Activated effector memory CD4-positive, alpha-beta T cell treated with anti-CD3 and anti-CD28 coated beads, Interleukin-2, amount 50 U/mL, for 16 hours (primary cell): ENCODE results near the gene N4BP3.
"Not testable (repeated sequence)": the region's sequence is repeated elsewhere in the genome, so short reads cannot be mapped to it uniquely, and the experiment has no call there.

ENCODE experiments used
- DNase-seq: peaks from one replicate; pipeline ENCODE4 v3.0.0-alpha.2; 2020

Gene N4BP3

GRCh38 chr5:178113141-178113787 is at the start of gene N4BP3:
TSS of gene N4BP3 (plus strand) at chr5:178113532. CDS start at chr5:178119584, 6,052 bp downstream.
- peak; percentile 94 for DNase-seq

- DNase-seq, result no peak
These were observed 45.6 kb upstream of the N4BP3 start for GRCh38 chr5:178067755-178068154.

GRCh38 chr5:178068293-178068692 is 45.0 kb upstream of the N4BP3 start:
- DNase-seq, result no peak

GRCh38 chr5:178069909-178070308 is 43.4 kb upstream of the N4BP3 start:
- no peak for DNase-seq

- no peak for DNase-seq
These were observed 42.2 kb upstream of the N4BP3 start for GRCh38 chr5:178071108-178071507.

- no peak for DNase-seq
These were observed 40.6 kb upstream of the N4BP3 start for GRCh38 chr5:178072749-178073148.

GRCh38 chr5:178074266-178074952 is 38.9 kb upstream of the N4BP3 start:
- DNase-seq, result no peak

GRCh38 chr5:178076965-178077364 is 36.4 kb upstream of the N4BP3 start:
- DNase-seq, result not testable (repeated sequence)

GRCh38 chr5:178077751-178078150 is 35.6 kb upstream of the N4BP3 start:
- no peak for DNase-seq

- DNase-seq, result no peak
These were observed 34.9 kb upstream of the N4BP3 start for GRCh38 chr5:178078197-178079010.

GRCh38 chr5:178080056-178080455 is 33.3 kb upstream of the N4BP3 start:
- DNase-seq, result no peak

GRCh38 chr5:178080618-178081410 is 32.5 kb upstream of the N4BP3 start:
- DNase-seq, result no peak

GRCh38 chr5:178081571-178082243 is 31.6 kb upstream of the N4BP3 start:
- no peak for DNase-seq

- DNase-seq, result no peak
These were observed 29.4 kb upstream of the N4BP3 start for GRCh38 chr5:178083922-178084321.

GRCh38 chr5:178085316-178085715 is 28.0 kb upstream of the N4BP3 start:
- DNase-seq, result no peak

GRCh38 chr5:178086266-178086665 is 27.1 kb upstream of the N4BP3 start:
- no peak for DNase-seq

GRCh38 chr5:178087199-178087598 is 26.1 kb upstream of the N4BP3 start:
- DNase-seq, result not testable (repeated sequence)

GRCh38 chr5:178090856-178091255 is 22.5 kb upstream of the N4BP3 start:
- DNase-seq, result no peak

GRCh38 chr5:178093134-178093533 is 20.2 kb upstream of the N4BP3 start:
- no peak for DNase-seq

GRCh38 chr5:178094345-178094744 is 19.0 kb upstream of the N4BP3 start:
- DNase-seq, result no peak

- no peak for DNase-seq
These were observed 14.6 kb upstream of the N4BP3 start for GRCh38 chr5:178098685-178099084.

- DNase-seq, result no peak
These were observed 9.7 kb upstream of the N4BP3 start for GRCh38 chr5:178103612-178104011.
